Measurements from ENCODE around the gene CAPZA3.
"Not testable (repeated sequence)": the region's sequence is repeated elsewhere in the genome, so short reads cannot be mapped to it uniquely, and the experiment has no call there.

Gene CAPZA3, protein sequence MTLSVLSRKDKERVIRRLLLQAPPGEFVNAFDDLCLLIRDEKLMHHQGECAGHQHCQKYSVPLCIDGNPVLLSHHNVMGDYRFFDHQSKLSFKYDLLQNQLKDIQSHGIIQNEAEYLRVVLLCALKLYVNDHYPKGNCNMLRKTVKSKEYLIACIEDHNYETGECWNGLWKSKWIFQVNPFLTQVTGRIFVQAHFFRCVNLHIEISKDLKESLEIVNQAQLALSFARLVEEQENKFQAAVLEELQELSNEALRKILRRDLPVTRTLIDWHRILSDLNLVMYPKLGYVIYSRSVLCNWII

DNA sequence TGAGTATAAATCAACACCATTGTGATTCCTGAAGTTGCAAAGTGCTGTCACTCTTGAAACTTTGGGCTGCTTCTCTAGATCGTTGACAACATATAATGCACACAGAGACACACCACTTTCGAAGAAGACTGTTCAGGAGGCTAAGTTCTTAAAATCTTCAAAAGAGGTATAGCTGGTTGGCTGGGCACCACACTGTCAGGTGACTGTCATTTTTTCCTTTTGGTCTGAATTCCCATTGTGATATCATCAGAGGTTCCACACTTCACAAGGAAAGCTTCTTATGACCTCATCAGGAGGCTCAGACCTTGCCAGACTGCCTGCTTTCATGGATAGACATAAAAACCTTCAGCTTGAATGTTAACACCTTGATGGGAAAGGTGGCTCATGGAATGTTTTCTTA, at the start of gene CAPZA3, which contains the start of gene PLCZ1:
TSS of gene CAPZA3 (plus strand) at position 301 of the 400 bp plus-strand sequence. CDS start 150 bp downstream, outside the sequence.
TSS of gene PLCZ1 (minus strand) at position 194 of the 400 bp plus-strand sequence. CDS start 641 bp downstream, outside the sequence.
- no peak for ATAC-seq
- no peak for DNase-seq

DNA sequence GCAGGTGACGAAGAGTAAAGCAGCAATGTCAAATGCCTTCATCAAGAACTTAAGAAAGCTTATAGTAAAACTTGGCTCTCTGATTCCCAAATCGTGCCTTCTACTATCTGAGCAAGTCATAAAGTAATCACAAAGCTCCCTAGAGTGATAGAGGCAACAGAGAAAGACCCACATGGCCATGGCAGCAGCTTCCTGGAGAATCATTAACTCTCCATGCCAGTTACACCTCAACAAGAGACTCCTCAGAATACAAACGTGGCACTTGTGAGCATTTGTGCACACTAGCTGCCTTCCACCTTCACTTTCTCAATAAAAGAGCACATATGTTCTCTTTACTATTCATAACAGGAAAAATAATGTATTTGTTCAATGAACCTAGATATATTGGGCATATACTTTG, 48.1 kb upstream of the CAPZA3 start:
- DNase-seq: no peak
- ATAC-seq: no peak

DNA sequence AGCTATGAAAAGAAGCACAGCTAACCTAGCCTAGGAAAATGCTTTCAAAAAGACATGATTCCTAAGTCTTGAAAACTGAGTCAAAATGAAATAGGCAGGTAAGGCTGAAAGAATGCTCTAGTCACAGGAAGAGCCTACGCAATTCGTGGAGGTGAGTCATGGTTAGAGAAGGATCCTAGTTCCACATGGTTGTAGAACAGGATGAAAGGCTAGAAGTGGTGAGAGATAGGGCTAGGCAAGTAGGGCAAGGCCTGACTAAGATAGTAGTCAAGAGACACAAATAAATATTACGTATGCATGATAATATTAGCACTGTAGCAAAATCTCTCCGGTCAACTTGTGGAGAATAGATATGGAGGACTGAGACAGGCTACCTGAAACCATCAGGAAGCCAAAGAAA, 47.3 kb upstream of the CAPZA3 start:
- no peak for DNase-seq
- ATAC-seq: no peak

DNA sequence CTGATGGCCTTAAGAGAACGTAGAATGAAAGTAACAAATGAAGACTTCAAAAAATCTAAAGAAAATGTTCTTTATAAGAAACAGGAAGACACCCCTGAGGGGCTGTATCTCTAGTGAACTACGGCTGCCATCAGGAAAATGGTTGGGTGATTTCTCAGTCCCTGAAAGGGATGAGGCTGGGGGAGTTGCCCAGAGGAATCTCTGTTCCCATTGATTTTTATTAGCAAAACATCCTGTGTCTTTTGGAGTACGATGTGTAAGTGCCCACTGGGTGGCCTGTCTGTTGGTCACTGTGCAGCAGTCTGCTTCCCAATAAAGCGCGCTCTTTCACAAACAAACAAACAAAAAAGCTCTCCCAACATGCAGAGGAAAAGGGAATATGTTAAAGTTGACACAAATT, 43.9 kb upstream of the CAPZA3 start:
- not testable (repeated sequence) for ATAC-seq

DNA sequence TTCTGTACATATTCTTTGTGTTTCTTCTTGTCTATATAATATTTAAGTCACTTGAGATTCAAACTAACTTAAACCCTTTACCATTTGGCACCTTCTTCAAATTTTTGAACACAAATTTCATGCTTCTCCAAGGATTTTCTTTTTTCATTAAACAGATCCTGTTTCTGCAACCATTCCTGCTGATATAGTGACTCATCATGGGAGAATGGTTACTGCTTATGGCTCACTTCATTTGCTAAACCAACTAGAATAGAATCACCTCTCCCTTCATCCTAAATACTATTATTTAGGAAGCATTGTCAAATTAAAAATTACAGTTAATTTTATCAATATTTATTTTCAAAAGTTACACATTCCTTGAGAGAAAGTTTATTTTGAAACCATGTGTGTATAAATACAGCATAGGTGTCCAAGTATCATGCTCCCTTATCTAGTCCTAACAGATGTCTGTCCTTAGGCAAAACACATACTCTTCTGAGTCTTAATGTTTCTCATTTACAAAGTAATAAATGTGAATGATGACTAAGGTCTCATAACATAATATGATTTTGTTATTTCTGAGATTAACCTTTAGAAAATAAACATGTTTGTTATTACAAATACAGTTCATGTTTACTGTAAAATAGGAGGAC, 40.8 kb upstream of the CAPZA3 start:
- ATAC-seq (no peak), DNase-seq (no peak)

More for the DNA sequence above, 43.9 kb upstream of the CAPZA3 start:
- not testable (repeated sequence) for DNase-seq

DNA sequence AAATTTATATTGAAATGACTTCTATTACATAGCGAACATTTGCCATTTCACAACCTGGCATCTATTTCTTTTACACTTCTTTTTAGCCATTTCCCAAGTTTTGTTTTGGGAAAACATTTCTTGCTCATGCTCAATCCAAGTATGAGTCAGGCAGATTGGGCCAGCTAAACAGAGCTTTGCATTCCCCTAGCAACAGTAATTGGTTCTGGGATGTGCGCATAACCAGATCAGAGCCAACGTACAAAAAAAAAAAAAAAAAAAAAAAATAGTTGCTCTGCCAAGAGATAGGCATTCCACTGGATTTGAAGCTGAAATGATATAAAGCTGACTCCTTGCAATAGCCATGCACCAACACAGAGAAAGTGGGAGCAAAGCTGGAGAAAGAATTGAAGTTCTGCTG, 37.6 kb upstream of the CAPZA3 start:
- ATAC-seq: no peak

DNA sequence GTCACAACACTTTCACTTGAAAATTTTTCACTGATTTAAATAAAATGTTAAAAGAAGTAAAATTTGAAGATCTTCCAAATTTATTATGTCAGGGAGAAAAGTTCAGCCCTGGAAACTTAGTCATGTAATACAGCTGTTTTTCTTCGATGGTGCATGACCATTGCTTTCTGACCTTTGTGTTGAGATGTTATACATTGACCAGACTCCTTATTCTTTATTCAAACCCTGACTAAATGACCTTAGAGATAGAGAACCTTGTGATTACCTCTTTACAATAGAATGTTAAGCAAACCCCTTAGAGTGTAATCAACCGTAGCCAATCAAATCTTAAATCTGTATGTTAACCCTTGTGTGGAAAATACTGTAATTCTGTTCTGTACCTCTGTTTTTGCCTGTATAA, 34.6 kb upstream of the CAPZA3 start:
- no peak for DNase-seq
- ATAC-seq: no peak

More for the DNA sequence above, 37.6 kb upstream of the CAPZA3 start:
- no peak for DNase-seq

DNA sequence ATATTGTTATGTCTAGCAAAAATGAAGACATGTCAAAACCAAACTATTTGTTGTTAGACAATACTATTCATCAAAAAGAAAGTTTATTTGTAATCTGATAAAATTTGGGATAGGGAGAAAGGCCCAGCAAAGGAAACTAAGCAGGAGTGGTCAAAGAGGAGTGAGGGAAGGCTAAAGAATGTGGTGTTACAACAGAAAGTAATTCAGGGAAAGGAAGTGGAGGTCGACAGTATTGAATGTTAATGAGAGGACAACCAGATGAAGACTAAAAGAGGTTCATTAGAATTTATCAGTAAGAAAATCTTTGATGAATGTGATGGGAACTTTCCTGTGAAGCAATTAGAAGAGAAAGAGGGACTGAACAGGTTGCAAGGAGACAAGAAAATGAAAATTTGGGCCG, 34.0 kb upstream of the CAPZA3 start:
- DNase-seq (no peak), ATAC-seq (no peak)

DNA sequence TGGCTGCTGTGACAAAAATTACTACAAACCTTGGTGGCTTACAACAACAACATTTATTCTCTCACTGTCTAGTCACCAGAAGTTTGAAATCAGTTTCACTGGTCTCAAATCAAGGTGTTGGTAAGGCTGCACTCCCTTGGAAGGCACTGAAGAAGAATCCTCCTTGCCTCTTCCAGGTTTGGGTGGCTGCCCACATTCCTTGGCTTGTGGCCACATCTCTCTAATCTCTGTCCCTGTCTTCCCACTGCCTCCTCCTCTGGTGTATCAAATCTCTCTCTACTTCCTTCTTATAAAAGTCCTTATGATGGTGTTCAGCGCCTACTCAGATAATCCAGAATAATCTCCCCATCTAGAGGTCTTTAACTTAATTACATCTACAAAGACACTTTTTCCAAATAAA, 31.1 kb upstream of the CAPZA3 start:
- no peak for ATAC-seq
- no peak for DNase-seq

DNA sequence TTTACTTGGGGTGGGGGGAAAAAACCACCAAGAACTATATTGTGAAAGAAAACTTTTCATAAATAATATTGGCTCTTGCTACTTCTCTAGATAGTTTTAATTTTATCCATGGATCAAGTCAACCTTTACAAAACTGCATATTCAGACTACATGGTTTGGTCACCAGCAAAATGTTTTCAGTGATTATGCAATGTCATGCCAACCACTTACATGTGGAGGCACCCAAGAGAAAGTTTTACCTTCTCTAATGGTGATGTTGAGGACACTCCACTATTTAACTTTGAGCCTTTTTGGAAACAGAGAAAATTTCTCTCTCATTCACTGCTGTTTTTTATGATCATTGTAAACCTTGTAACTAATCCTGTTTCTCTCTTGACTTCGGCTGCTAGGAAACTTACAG, 21.7 kb upstream of the CAPZA3 start:
- no peak for DNase-seq

DNA sequence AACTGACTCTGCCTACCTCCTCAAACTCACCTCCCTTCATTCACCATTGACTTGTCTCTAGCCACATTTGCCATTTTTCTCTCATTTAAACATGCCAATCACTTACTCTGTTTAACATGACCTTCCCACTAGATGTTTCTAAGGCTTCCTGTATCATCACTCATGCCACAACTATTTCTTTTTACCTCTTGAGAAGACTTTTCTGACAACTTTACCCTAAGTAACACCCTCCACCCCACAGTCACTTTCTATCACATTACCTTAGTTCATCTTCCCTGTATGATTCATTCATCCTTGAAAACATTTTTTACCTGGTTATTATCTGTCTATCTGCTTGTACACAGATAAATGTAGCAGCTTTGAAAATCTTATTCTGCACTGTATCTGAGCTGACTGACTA, 19.5 kb upstream of the CAPZA3 start:
- no peak for DNase-seq
- ATAC-seq: no peak

More for the DNA sequence above, 21.7 kb upstream of the CAPZA3 start:
- no peak for ATAC-seq

DNA sequence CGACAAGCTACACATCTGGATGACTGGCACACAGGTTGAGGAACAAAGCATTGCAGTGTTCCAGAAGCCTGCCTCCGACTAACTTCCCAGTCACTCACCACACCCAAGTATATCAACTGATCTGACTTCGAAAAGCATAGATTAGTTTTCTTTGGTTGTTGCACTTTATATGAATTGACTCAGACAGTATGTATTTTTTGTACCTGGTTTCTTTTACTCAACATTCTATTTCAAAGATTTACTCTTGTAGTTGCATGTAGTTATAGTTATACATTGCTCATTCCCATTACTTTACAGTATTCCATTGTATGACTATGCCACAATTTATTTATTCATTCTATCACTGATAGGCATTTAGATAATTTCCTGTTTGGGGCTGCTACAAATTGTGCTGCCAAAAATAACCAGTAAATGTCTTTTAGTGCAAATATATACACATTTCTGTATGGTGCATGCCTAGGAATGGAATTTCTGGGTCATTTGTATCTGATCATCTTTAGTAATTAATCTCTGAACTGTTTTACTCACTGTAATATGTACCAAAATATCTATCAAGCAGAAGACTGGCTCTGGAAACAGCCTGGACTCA, 17.9 kb upstream of the CAPZA3 start:
- DNase-seq: no peak
- no peak for ATAC-seq

DNA sequence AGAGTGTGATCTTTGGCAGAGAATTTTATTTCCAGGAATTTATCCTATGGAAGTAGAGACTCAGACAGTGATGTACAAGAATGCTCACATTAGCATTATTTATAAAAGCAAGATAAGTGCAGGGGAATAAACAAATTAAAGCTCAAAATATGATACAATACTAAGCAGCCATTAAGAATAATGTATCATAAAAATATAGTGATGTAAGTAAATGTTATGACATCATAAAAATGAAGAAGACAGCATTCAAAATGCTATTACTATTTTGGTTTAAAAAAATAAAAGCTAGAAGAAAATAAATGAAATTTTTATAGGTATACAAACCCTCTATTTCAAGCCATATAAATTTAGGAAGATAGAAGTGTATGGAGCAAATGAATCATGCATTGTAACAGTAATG, 17.2 kb upstream of the CAPZA3 start:
- DNase-seq: no peak

DNA sequence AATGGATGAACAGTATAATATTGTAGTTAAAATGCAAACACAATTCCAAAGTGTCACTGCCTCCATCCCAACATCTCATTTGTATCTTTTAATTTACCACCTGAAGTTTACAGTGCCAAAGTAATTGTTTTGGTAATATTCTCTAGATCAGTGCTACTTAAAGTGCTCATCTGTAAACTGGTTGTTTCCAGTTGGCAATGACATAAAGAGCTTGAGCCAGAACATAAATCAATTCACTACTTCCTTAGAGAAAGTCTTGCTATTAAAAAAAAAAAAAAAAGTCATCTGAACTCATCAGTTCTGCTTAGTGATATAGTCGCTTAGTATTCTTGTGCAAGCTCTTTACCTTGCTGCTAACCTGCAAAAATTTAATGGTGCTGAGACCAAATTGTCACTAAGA, 16.5 kb upstream of the CAPZA3 start:
- ATAC-seq (no peak), DNase-seq (no peak)

More for the DNA sequence above, 17.2 kb upstream of the CAPZA3 start:
- ATAC-seq: no peak

DNA sequence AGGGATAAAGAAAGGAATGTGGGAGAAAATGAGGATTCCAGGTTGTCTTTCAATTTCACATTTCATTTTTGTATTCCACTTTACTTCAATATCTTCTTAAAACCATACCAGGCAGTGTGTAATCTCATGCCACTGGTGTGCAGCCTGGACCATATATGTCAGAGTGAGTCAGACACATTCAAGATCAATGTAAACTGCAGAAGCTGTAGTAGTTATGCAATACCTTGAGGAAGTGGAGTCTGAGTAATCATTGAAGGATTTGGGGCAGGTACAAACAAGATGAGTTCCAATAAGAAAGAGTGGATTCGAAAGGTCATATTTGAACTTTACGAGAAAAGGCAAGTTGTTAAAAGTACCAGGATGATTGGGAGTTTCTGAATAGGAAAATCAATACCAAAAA, 14.2 kb upstream of the CAPZA3 start:
- no peak for DNase-seq
- no peak for ATAC-seq

DNA sequence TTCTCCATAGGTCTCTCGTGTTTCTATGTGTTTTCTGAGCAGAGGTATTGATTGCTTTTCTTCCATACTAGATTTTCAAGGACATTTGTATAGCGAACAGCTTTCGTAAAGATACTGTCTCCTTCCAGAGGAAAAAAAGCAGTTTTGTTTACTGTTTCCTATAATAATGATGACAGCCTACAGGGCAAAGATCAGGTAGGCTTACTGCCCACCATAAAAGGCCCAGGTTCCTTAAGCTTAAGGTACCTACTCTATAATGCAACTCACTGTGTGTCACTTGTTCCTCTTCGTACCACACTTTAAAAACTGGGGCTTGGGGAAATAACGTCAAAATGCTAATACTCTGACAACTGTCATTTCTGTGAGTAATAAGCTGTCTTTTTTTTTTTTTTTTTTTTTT, 6.8 kb upstream of the CAPZA3 start:
- no peak for ATAC-seq
- DNase-seq: no peak

DNA sequence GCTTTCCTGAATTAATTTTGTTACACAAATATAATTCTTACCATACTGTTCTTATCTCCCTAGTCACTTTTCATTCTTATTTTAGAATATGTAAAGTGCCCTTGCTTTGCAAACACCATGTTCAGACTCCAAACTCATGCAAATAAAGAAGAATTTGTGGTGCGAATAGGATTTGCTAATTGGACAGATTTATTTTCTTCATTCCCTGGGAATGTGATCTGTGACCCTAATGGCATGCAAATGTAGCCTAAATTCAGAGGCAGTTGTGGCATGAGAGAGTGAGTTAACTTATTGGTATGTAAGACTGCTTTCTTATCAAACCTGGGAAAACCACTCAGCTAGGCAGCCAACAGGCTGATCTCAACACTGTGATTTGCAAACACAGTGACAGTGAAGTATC, 10.0 kb downstream of the CAPZA3 start:
- DNase-seq: no peak

DNA sequence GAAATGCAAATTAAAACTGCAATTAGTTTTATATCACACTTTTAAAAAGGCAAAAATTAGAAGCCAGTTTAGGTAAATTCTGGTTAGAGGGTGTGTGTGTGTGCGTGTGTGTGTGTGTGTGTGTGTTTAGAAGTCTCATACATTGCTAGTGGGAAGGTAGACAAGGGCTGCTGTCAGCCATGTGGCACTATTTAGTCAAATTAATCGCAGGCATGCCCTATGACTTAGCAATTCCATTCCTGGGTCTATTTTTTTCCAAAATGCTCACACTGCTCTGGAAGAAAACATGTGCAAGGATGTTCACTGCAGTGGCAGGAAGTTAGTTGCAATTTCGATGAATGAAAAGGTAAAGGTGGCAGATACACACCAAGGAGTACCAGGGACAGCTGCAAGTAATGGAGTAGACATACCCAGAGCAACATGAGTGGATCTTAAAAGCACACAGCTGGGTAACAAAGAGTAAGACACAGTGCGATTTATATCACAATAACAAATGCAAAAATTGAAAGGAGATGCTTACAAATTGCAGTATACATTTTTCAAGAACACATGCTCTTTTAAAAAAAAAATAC, 11.6 kb downstream of the CAPZA3 start:
- DNase-seq (no peak), ATAC-seq (no peak)

More for the DNA sequence above, 10.0 kb downstream of the CAPZA3 start:
- no peak for ATAC-seq

DNA sequence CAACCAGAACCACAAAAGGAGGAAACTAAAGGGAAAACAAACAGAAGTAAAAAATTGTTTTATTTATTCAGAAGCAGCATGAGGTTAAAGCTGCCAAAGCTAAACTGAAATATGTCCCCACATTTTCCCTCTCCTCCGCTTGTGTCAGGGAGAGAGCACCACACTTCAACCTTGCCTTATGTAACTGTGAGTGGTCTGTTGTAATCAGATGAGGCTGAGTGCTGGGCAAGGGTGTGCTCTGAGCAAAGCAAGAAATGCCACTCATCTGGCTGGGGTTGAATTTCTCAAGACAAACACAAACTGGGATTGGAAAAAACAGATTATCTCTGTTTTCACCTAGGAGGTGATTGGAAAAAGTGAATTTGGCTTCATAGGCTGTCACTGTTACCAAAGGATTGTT, 12.2 kb downstream of the CAPZA3 start:
- DNase-seq: no peak

DNA sequence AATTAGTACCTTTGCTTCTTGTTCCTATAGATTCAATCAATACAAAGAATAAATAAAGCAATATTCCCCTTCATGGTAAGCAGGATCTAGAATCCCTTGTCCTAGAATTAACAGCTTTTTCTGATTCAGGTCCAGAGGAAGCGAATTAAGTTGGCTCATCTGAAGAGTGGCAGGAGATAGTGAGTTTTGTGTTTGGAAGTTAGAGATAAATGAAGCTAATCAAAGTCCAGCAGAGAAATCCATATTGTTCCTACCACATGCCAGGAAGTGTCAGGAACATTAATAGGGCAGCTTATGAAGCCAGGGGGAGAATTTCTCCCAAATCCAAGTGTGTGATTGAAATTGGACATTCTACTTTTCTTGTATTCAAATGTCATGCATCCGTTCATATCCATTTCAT, 13.9 kb downstream of the CAPZA3 start:
- ATAC-seq: no peak
- no peak for DNase-seq

More for the DNA sequence above, 12.2 kb downstream of the CAPZA3 start:
- ATAC-seq: no peak

DNA sequence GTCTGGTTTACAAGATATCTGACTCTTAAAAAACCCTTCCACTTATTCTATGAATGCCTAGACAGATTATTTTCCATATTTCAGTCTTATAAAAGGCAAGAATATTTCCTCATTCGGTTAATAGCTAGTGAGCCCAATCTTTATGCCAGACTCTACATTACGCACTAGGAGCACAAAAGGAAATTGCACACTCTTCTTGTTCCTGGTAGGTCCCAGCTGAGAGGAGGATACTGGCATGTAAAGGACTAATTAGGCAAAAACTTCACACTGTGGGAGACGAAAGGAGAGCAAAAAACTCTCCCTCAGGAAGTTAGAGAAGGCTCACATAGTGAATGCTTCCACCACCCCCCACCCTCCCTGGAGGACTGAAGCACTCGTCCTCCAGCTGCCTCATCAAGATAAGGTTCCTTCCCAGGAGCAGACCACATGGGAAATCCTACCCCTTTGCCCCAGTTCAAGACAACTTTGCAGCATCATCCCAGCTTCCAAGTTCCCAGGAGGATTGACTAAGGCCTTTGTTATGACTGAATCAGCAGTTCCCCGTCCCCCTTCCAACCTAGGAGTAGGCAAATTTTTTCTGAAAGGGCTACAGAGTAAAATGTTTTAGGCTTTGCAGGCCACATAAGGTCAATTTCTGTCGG, 14.5 kb downstream of the CAPZA3 start:
- ATAC-seq: no peak
- no peak for DNase-seq

DNA sequence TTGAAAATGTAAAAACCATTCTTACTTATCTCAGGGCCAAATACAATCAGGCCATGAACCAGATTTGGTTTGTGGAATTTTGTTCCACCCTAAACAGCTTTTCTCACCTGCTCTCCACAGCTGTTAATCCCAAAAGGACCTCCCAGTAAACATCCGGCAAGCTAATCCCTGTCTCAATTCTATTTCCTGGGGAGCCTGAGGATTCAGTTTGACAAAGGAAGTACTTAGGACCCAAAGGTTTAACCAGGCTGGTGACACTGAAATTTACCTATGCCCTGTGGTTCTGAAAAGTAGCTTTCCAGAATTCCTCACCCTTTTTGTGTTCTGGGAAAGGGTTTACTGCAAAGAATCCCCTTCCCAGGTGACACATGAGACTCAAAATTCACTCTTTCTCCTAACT, 15.0 kb downstream of the CAPZA3 start:
- DNase-seq (no peak), ATAC-seq (no peak)

Measured in stimulated activated naive CD8-positive, alpha-beta T cell treated with anti-CD3 and anti-CD28 coated beads, Interleukin-15, Interleukin-2, amounts not matched to agents 100 U/mL and 50 U/mL, for 24 hours (primary cell).